GM19238 (cell line): Measurements from ENCODE around the gene ABHD17C.

Experiments used
- DNase-seq: peaks from one replicate; pipeline ENCODE4 v3.0.0; 2011; ENCODE audit warnings: low spot score; ENCODE audit not compliant: insufficient read length

Gene ABHD17C

DNA sequence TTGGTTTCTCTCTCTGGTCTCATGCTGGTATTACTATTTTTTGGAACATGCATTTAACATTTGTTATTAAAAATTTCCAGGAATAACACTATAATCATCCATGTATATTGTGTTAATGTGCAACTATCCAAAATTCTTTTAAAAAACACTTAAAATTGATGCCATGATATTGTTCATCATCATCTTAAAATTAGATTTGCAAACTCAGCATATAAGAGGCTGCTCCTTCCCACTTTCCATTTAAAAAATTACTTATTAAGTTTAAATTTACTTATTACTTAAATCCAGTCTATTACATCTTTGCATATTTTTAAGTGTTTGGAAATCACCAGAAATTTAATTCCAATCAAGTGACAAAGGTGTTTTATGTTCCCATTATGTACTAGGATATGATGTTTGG is 5.8 kb upstream of the ABHD17C start:
- no peak for DNase-seq

DNA sequence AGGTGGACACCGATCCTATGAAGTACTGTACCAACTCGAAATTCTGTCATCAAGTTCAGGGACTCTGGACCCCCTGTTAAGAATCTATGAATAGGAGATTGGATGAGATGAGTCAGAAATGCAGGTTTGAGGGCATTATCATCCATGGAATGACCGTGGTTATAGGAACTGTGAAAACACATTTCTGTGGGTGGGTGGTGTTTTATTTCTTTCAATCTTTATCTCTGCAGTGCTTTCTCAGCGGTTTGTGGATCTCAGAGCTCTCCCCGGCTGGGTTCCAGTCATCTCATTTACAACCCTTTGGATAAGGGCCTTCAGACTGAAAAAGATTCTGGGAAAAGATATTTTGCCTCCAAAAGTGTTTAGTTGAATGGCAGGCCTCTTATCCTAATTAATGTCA is 5.4 kb upstream of the ABHD17C start:
- DNase-seq = no peak

DNA sequence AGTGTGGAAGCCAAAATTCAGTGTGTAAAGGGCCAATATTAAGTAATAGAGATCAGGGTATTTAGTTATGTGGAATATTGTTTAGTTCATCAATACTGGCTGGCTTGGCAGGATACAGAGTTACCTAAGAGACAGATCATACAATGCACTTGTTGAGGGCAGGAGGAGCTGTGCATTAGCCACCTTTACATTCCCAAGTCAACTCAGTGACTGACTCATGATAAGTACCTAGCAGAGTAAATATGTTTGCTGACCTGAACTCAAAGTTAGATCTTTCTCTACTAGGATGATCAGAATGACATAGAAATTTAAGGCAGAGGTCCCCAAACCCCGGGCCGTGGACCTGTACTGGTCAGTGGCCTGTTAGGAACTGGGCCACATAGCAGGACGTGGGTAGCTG is 3.5 kb upstream of the ABHD17C start:
- no peak for DNase-seq

DNA sequence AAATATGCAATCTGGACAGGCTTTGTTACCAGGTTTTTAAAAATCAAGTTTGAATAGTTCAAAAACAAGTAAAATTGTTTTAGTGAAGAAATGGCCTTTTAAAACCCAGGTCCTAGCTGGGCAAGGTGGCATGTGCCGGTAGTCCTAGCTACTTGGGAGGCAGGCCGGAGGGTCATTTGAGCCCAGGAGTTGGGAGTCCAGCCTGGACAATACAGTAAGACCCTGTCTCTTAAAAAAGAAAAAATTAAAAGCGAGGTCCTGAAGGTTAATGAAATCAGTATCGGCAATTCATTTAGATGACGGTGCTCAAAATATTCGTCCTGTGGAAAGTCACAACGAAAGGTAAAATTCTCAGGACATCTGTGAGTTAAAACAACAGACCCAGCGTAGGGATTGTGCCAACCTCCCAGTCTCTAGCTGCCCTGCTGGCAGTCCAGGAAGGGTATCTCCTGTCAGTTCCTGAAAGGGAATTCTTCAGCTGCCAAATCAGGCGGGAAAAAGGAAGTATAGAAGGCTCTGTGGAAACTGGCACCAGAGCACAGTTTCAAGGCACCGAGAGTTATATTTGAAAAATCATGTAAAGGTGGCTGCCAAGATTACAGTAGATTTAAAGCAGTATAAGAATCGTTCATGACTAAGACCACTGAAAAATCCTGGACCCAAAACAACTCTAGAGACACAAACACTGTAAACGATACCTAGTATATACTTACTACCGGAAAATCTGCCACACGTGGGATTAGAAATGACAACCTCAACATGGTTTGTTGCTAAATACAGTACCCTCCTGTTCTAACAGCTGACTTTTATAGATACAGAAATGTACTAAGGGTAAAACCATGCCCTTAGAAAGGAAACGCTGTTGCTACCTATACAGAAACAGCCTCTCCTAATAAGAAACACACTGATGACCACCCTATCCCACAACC is 1.2 kb upstream of the ABHD17C start:
- DNase-seq = no peak

DNA sequence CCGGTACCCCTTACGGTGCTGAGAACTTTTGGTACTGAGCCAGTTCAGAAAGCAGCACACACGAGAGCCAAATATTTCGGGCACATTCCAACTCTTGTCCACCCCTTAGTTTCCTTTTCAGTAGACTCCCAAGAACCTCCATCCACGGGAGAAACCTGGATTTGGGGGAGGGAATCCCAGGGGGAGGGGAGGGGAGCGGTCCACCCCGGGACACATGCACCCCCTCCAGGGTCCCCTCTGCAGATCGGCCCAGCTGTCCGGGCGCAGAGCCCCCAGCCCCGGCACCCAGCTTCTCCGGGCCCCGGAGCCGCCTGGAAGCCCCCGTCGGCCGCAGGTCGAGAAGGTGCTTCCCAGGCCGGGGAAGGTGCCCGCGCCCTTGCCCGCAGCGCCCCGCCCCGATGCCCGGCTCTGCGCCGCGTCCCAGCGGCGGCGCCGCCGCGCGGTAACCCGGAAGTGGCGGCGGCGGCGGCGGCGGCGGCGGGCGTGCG is 455 bp upstream of the ABHD17C start:
- DNase-seq = peak; percentile 41

DNA sequence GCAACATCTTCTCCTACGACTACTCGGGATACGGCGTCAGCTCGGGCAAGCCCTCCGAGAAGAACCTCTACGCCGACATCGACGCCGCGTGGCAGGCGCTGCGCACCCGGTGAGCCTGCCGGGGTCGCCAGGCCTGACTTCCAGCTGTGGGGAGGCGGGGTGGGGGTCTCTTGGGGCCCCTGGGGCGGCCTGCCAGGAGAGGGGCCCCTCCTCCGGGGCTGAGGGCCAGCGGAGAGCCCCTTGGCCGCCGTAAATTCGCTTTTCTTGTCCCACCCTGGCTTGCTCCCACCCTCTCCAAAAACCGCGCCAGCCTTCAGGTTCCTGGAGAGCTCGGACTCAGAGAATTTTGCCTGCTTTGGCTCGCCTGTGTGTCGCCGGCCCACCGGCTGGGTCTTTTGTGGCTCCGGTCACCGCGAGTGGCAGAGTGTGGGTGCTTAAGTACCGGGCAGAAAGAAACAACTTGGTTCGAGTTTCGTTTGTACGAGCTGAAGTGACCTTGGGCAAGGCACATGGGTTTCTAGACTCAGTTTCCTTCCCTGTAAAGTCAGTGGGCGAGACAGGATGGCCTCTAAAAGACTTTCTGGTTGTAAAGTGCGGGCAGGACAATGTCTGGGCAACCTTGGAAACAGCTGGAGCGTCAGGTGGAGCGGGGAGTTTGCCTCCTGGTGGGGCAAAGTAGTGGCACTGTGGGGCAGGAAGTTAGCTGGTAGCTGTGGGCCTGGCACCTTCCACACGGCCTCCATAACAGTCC is 976 bp downstream of the ABHD17C start:
- DNase-seq = no peak

DNA sequence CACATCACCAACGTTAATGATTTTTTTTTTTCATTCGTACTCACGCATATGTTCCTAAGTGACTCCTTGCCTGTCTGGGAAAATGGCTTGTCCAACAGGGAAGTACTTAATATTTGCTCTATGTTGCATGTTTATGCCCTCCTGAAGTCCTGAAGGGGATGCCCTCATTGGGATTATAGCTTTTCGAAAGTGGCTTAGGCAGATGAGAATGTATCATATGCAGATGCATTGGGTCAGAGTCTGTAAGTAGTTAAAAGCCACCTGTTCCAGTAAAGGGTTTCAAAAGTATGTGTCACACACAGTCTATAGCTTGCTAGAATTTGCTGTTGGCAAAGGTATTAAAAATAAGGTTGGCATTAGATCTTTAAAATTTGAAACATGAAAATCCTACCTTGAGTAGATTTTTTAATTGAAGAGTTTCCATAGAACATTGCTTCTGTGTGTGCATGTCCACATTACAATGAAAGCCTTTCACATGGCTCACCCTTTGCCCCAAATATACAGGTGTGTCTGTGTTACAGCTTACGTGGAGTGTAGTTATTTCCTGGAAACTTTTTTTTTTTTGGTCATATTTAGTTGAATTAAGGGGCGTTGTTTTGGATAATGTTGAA is 2.1 kb downstream of the ABHD17C start:
- no peak for DNase-seq

DNA sequence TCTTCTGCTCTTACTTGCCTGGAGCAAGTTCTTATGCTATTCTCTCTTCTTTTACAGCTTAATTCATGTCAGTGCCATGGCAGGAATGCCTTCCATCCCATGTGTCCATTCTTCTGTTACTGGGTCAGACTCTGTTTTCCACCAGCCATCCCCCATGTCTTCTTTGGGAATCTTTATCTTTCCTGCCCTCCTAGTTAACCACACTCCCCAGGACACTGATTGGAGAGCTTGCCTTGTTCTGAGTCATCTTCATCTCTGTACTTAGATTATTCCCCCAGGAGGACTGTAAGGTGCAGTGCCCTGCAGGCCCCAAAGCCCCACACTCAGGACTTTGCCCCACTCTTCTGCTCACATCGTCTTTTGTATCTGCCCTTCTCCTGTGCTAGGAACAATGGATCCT is 3.6 kb downstream of the ABHD17C start:
- DNase-seq = no peak

DNA sequence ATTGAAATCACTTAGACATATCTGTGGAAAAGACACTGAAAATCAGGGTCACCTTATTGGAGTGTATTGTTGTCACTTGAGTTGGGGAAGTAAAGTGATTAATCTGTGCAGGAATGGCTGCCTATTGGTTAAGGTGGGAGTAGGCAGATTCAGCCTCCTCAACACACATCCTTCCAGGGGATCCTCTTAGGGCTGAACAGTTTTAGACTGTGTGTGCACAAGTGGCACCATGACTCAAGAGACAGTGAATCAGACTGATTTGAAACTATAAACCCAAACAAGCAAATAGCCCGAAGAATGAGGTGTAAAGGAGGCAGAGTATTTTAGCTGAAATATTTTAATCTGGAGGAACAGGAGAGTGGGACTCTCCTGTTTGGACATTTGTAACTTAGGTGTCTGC is 4.9 kb downstream of the ABHD17C start:
- no peak for DNase-seq

DNA sequence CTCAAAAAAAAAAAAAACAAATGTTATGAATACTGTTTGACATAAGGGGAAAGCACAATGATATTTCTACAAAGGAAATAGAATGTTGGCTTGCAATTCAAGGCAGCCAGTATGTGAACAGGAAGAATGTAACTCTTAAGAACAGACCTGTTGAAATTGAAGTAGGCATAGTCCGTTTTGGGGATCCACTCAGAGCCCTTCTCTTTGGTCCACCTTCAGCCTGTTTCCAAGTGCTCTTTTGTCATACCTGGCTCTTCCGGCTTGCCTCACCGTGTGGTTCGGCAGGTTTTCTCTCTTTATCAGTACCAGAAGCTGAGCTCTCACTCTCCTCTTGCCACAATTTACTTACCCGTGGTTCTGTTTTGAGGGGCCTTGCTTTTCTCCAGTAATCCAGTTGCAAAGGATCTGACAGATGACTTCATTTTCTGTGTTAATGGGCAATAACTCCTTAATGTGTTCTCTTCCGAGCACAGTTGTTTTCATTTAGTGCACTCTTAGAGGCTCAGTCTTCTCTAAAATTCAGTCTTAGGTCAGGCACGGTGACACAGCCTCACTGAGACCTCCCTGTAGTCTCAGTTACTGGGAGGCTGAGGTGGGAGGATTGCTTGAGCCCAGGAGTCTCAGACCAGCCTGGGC is 6.7 kb downstream of the ABHD17C start:
- DNase-seq = no peak

DNA sequence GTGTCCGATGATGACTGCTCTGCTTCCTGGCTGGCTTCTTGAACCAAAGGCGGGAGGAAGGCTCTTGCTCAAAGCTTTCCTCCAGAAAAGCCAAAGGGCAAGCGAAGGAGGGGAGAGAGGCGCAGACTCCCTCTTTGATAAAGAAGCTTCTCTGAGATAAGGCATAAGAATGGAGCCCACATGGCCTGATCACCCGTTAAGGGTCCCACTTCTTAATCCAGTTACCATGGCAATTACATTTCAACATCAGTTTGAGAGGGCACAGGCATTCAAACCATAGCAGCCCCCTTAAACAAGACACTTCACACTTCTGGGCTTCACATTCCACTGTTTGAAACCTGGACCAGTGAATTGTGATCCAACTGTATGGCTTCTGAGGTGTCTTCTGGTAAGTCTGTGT is 8.0 kb downstream of the ABHD17C start:
- no peak for DNase-seq

DNA sequence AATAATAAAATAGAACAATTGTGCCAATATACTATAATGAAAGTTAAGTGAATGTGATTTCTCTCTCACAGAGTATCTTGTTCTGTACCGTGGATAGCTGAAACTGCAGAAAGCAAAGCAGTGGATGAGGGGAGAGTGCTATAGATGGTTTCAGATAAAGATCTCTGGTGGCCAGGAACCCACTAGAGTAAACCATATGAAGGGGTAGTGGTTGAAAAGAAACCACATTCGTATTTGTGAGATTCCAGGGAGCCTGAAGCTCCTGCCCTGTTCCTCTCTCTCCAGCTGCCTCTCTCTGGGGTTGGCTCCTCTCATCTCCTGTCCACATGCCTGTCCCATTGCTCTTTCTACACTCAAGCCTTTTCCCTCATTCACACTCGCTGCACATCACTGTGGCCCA is 8.9 kb downstream of the ABHD17C start:
- no peak for DNase-seq

DNA sequence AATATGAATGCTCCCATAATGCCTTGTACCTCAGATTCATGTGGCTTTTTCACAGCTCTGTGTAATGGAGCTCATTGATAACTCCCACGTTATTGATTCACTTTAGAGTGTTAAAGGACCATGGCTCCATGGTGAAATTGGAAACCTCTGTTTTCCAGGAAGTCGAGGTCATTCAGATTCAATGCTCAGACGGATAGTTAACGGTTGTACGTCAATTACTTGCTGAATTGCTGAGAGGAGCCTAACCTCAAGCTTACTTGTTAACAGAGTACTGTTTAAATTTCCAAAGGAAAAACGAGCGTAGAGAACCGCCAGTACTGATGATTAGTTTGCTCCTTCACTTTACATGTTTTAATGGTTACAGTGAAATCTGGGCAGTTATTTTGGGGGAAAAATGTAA is 11.1 kb downstream of the ABHD17C start:
- no peak for DNase-seq

DNA sequence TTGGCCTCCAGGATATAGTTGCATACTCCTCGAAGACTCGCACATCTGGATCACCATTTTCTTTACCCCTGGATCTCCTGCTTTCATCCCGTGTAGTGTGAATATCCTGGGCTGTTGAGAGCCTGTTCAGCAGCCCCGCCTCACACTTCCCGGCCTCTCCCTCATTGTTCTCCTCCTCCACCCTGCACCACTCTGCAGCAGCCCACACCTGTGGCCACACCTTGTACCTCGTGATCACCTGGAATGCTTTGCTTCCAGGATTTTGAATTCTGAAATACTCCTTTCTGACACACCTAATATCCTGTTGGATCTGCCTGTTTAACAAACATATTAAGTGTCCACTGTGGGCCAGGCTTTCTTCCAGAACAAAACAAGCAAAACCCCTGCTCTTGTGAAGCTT is 14.4 kb downstream of the ABHD17C start:
- DNase-seq = no peak

DNA sequence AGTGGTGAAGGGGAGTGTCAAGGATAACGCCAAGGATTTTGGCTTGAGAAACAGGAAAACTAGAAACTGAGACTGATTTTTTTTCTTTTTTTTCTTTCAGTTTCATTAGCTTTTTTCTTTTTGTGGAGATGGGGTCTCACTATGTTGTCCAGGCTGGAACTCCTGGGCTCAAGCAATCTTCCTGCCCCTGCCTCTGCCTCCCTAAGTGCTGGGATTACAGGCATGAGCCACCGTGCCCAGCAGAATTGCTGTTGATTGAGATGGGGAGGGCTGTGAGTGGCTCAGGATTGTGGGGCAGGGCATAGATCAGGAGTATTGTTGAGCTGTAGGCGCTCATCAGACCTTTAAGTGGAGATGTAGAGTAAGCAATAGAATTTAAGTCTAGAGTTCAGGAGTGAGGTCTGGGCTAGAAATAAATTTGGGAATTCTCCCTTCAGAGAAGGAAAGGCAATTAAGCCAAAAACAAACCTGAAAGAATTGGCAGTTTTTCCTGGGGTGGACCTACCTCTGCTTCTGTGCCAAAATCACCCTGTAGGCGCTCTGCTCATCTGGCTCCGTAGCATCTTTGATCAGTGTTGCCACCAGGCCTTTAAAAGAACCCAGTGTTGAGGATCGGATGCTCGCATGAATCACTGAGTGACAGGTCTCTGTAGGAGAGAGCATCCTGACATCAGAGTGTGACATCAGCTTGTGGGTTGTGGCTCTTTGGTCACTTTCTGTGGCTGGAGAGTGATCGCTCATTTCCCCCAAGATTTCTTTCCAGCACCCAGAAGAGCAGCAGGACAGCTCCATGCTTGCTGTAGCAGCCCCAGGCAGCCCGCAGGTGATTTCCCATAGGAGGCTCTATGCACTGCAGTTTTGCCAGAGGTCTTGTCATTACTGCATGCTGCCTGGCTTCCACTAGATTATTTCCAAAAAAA is 15.8 kb downstream of the ABHD17C start:
- no peak for DNase-seq

DNA sequence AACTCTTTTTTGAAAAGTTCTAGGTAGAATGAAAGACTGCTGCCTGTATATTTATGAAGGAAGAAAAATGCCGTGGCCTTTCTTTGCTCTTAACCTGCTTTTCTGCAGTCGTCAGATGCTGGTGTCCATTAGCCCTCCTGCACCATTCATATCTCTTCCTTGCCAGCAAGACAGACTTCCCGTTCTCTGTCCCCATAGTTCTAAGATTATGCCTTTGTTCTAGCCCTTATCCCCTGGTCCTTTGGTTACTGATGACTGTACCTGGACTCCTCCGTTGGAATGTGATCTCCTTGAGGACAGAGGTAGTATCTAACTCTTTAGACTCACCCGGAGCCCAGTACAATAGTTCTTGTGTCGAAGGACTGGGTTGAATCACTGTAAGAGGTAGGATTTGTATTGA is 16.8 kb downstream of the ABHD17C start:
- no peak for DNase-seq

DNA sequence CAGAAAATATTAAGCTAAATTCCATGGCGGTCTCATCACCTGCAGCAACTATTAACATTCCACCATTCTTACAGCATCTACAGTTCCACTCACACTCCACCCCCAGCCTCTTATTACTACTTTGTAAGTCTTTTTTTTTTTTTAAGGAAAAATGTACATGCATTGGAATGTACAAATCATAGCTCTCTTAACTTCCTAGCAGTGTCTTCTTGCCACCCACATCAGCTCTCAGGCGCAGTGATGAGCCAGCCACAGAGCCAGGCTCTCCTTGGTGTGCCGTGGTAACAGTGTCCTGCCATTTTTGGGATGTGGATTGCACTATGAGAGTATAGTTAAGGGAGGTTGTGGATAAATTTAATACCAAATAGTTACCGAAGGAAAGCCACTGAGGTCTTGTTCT is 17.8 kb downstream of the ABHD17C start:
- no peak for DNase-seq

DNA sequence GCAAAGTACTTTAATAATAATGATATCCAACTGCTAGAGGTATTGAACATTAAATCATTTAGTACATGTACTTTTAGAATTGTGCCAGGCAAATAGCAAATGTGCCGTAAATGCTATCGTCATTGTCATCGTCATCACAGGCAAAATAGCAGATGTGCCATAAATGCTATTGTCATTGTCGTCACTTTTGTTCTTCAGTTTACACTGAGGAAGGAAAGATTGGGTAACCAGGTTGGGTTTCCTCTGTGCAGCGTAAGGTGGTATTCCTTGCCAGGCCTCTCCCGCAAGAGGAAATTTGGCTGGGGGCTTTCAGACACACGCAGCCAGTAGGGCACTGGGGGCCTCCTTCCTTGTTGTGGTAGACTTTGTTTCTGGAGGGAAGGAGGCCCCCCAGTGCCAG is 26.4 kb downstream of the ABHD17C start:
- DNase-seq = no peak

DNA sequence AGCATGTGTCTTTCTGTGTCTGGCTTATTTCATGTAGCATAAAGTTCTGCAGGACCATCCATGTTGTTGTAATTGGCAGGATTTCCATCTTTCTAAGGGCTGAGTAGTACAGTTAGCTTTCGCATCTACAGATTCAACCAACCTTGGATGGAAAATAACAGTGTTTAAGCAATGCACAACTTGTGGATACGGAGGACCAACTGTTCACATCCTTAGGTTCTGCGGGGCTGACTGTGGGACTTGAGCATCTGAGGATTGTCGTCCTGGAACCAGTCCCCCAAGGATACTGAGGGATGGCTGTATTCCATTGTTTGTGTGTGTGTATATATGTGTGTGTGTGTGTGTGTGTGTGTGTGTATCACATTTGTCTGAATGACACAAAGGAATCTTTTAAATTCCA is 27.7 kb downstream of the ABHD17C start:
- DNase-seq = no peak

DNA sequence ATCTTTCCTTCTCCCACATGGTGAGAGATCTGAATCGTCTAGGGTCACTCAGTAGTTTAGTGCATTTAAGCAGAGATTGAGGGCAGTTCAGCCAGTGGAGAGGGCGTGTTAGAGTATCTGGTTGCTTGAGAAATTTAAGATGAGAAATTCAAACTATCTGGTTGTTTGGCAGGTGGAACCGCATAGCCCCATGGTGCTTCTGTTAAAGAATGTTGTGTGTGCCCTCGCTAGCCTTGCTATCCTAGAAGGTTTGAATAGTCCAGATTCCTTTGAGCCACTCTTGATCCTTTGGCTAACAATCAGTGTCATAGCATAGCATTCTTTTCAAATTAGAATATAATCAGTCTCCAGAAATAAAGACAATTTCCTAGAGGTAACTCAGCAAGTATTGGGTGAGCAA is 32.1 kb downstream of the ABHD17C start:
- no peak for DNase-seq

DNA sequence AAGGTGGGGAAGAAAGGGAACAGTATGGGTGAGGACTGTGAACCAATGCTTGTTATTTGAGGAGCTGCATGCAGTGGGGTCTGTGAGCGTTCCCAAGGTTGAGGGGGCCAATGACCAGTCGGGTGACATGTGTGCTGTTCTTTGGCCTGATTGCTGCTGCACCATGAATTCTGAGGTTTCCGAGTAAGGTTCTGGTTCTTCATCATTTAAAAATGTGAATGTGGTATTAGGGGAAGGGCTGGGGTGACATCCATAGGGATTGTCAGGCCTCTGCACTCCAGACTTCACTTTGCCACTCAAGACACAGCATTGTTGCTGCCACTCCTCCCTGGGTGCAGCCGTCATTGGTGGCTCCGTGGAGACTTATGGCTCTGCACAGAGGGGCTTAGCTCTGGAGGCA is 32.5 kb downstream of the ABHD17C start:
- no peak for DNase-seq
